DOHH2 (cell line): ENCODE measurements around the gene MYOG.

ENCODE experiments used
- H3F3A ChIP-seq: fragments of 200-600 bp; sonication (generic), shearing (Covaris generic); 2 replicates; pipeline ENCODE4 v1.6.0; 2016; ENCODE audit warnings: antibody characterized with exemption, mild to moderate bottlenecking; ENCODE audit not compliant: control insufficient read depth, insufficient read depth
- H3K27ac ChIP-seq: fragments of 200-600 bp; sonication (generic); 2 replicates; pipeline ENCODE4 v1.5.1; 2014; ENCODE audit warnings: low read depth, mild to moderate bottlenecking, low read length, moderate library complexity
- H3K27me3 ChIP-seq: fragments of 200-600 bp; sonication (generic); 2 replicates; pipeline ENCODE4 v1.6.1; 2014; ENCODE audit warnings: mild to moderate bottlenecking, low read length, mixed read lengths; ENCODE audit not compliant: control insufficient read depth
- H3K36me3 ChIP-seq: fragments of 200-600 bp; sonication (generic); 2 replicates; pipeline ENCODE4 v1.6.1; 2014; ENCODE audit warnings: mild to moderate bottlenecking, low read length, moderate library complexity, mixed read lengths; ENCODE audit not compliant: control insufficient read depth
- H3K4me1 ChIP-seq: fragments of 200-600 bp; sonication (generic); 2 replicates; pipeline ENCODE4 v1.6.1; 2014; ENCODE audit warnings: mild to moderate bottlenecking, low read length, mixed read lengths; ENCODE audit not compliant: control insufficient read depth
- H3K4me2 ChIP-seq: fragments of 200-600 bp; sonication (generic); 2 replicates; pipeline ENCODE4 v1.6.0; 2014; ENCODE audit warnings: mild to moderate bottlenecking, low read length, moderate library complexity
- H3K4me3 ChIP-seq: fragments of 200-600 bp; sonication (generic); 2 replicates; pipeline ENCODE4 v1.5.1; 2014; ENCODE audit warnings: mild to moderate bottlenecking, low read length, mixed read lengths
- H3K79me2 ChIP-seq: fragments of 200-600 bp; sonication (generic); 2 replicates; pipeline ENCODE4 v1.6.1; 2014; ENCODE audit warnings: mild to moderate bottlenecking, low read length, mixed read lengths; ENCODE audit not compliant: control insufficient read depth
- H3K9me2 ChIP-seq: fragments of 200-600 bp; sonication (generic); replicated peaks from 2 replicates; pipeline ENCODE4 v1.6.1; 2014; ENCODE audit warnings: mild to moderate bottlenecking, low read length, mixed read lengths; ENCODE audit not compliant: control insufficient read depth
- H3K9me3 ChIP-seq: fragments of 200-600 bp; sonication (generic); 2 replicates; pipeline ENCODE4 v1.6.1; 2014; ENCODE audit warnings: antibody characterized with exemption, low read length, mixed read lengths; ENCODE audit not compliant: control insufficient read depth, insufficient read depth
- H4K20me1 ChIP-seq: fragments of 200-600 bp; sonication (generic); 2 replicates; pipeline ENCODE4 v1.6.0; 2014; ENCODE audit warnings: low read depth, mild to moderate bottlenecking, antibody characterized with exemption, low read length, moderate library complexity; ENCODE audit not compliant: control insufficient read depth, insufficient read depth
- EZH2phosphoT487 ChIP-seq: fragments of 200-600 bp; sonication (generic); IDR thresholded peaks from 2 replicates; pipeline ENCODE4 v1.6.1; 2017; ENCODE audit warnings: borderline replicate concordance, mild to moderate bottlenecking, antibody characterized with exemption, low read length, moderate library complexity, mixed read lengths
- TF ChIP-seq, protein P1 (sequence below): fragments of 200-600 bp; sonication (generic); IDR thresholded peaks from one replicate; pipeline ENCODE4 v1.5.1; 2014; ENCODE audit warnings: antibody characterized with exemption, mild to moderate bottlenecking, low read depth, low read length; ENCODE audit not compliant: poor library complexity, severe bottlenecking

The MYOG gene

DNA sequence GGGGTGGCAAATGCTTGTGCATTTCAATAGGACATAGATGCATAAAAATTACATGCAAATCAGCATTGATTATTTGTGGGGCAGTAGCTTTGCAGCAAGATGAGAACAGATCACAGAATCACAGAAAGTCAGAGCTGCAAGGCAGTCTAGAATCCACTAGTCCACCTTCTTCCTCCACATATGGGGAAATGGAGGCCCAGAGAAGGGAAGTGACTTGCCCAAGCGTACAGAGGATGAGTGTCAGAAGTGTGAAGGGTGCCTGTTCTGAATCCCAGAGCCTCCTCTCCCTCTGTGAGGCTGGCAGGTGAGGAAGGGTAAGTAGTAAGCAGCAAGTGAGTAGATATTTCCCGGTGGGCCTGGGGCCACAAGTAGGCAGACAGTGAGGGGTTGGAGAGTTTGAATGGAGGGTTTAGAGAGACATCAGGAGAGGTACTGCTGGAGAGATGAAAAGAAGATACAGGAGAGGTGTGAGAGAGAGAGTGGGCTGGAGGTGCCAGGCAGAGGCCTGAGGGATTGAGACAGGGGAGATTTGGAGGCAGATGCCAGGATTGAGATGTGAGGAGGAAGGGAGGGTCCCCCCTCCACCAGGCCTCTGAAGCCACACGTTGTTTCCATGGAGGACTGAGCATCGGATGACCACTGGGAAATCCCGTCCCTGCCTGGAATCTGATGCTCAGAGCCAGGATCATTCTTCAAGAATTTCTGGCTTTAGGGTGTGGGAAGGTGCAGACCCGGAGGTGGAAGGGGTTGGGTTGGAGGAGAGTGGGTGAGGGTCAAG, 4.8 kb upstream of the MYOG start:
- no peak overlapping the region for H3K27ac ChIP-seq
- H3K9me3 ChIP-seq = peaks cover 5% of the 10 kb centered on the region; the same call in 1 of the 2 replicates
- H3K79me2 ChIP-seq = no peaks in the 10 kb centered on the region
- no peaks in the 10 kb centered on the region for H3F3A ChIP-seq
- no peaks in the 10 kb centered on the region for H3K4me1 ChIP-seq
- TF ChIP-seq EZH2phosphoT487 = no peak
- TF ChIP-seq, protein P1, sequence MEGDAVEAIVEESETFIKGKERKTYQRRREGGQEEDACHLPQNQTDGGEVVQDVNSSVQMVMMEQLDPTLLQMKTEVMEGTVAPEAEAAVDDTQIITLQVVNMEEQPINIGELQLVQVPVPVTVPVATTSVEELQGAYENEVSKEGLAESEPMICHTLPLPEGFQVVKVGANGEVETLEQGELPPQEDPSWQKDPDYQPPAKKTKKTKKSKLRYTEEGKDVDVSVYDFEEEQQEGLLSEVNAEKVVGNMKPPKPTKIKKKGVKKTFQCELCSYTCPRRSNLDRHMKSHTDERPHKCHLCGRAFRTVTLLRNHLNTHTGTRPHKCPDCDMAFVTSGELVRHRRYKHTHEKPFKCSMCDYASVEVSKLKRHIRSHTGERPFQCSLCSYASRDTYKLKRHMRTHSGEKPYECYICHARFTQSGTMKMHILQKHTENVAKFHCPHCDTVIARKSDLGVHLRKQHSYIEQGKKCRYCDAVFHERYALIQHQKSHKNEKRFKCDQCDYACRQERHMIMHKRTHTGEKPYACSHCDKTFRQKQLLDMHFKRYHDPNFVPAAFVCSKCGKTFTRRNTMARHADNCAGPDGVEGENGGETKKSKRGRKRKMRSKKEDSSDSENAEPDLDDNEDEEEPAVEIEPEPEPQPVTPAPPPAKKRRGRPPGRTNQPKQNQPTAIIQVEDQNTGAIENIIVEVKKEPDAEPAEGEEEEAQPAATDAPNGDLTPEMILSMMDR = no peak
- no peak overlapping the region for H3K4me3 ChIP-seq
- no peaks in the 10 kb centered on the region for H3K36me3 ChIP-seq
- no peaks in the 10 kb centered on the region for H4K20me1 ChIP-seq
- no peaks in the 10 kb centered on the region for H3K9me2 ChIP-seq
- H3K4me2 ChIP-seq = no peak overlapping the region
- peaks cover 12% of the 10 kb centered on the region for H3K27me3 ChIP-seq

- Histone ChIP-seq H3K36me3 (no peaks in the 10 kb centered on the region), H3K9me3 (peaks cover 4% of the 10 kb centered on the region; the same call in 1 of the 2 replicates), H3K4me3 (no peak overlapping the region), H3K4me1 (no peaks in the 10 kb centered on the region), H3K4me2 (no peak overlapping the region), H3K79me2 (no peaks in the 10 kb centered on the region), H3F3A (no peaks in the 10 kb centered on the region), H3K27ac (no peak overlapping the region), H3K27me3 (peaks cover 12% of the 10 kb centered on the region), H4K20me1 (no peaks in the 10 kb centered on the region), H3K9me2 (no peaks in the 10 kb centered on the region)
- TF ChIP-seq EZH2phosphoT487 = no peak
- TF ChIP-seq, protein P1 = no peak
Observed at GRCh38 chr1:203089651-203090045, 3.8 kb upstream of the MYOG start.

- TF ChIP-seq, protein P1 = no peak
- Histone ChIP-seq H3K4me1 (no peaks in the 10 kb centered on the region), H3K4me3 (no peak overlapping the region), H3K79me2 (no peaks in the 10 kb centered on the region), H3K4me2 (no peak overlapping the region), H3K9me3 (no peaks in the 10 kb centered on the region), H4K20me1 (no peaks in the 10 kb centered on the region), H3K27ac (no peak overlapping the region), H3F3A (no peaks in the 10 kb centered on the region), H3K36me3 (no peaks in the 10 kb centered on the region), H3K27me3 (peaks cover 12% of the 10 kb centered on the region), H3K9me2 (no peaks in the 10 kb centered on the region)
Observed at GRCh38 chr1:203089001-203089650, 3.3 kb upstream of the MYOG start.
